Transverse colon (tissue), 4 donors: Measurements from ENCODE around the gene RMI2. TPM values are rescaled to one million over a fixed set of nuclear protein-coding genes. Genes with fewer than 3 reads are reported as not detected.

Source experiments
- DNase-seq: peaks from one replicate; pipeline ENCODE4 v3.0.0-alpha.2; 2019
- H3K27ac ChIP-seq, 4 donors: fragments of 200-600 bp; sonication (generic); 2 replicates each; pipeline ENCODE4 v1.5.1; 2016 to 2018; ENCODE audit warnings: inconsistent platforms in 4 of 4
- H3K27me3 ChIP-seq: fragments of 200-600 bp; sonication (generic); 2 replicates; pipeline ENCODE4 v1.5.1; 2017; ENCODE audit warnings: inconsistent platforms
- H3K36me3 ChIP-seq, 4 donors: fragments of 200-600 bp; sonication (generic); 2 replicates each; pipeline ENCODE4 v1.5.1; 2017 to 2019; ENCODE audit warnings: inconsistent platforms in 4 of 4
- H3K4me1 ChIP-seq, 4 donors: fragments of 200-600 bp; sonication (generic); 2 replicates each; pipeline ENCODE4 v1.5.1; 2017 to 2020; ENCODE audit warnings: inconsistent platforms in 4 of 4
- H3K4me3 ChIP-seq, 4 donors: fragments of 200-600 bp; sonication (generic); 1 replicate in 1 of 4; 2 replicates in 3 of 4; pipeline versions ENCODE4 v1.5.1 to v1.6.1; 2017 to 2019; ENCODE audit warnings: inconsistent platforms in 4 of 4
- H3K9me3 ChIP-seq, 2 donors: fragments of 200-600 bp; sonication (generic); 2 replicates each; pipeline ENCODE4 v1.5.1; 2017 to 2019; ENCODE audit warnings: inconsistent platforms in 2 of 2
- CTCF ChIP-seq, 5 experiments: fragments of 200-600 bp in 3 of 5; fragments of 450-650 bp in 2 of 5; sonication (generic) in 3 of 5; IDR thresholded peaks; 1 replicate in 2 of 5; 2 replicates in 3 of 5; pipeline ENCODE4 v1.5.1; 2016 to 2017; ENCODE audit warnings: antibody characterized with exemption in 5 of 5, inconsistent platforms in 3 of 5, mild to moderate bottlenecking in 2 of 5, moderate library complexity in 1 of 5
- EP300 ChIP-seq: sonication (generic); formaldehyde crosslinking; IDR thresholded peaks from one replicate; pipeline ENCODE4 v1.6.1; 2017; ENCODE audit warnings: antibody characterized with exemption, low read depth
- POLR2A ChIP-seq: fragments of 450-650 bp; IDR thresholded peaks from one replicate; pipeline ENCODE4 v1.6.1; 2016; ENCODE audit warnings: antibody characterized with exemption, mild to moderate bottlenecking, moderate library complexity
- POLR2AphosphoS5 ChIP-seq, 3 donors: sonication (generic); formaldehyde crosslinking; IDR thresholded peaks; one replicate each; pipeline ENCODE4 v1.6.1; 2016; ENCODE audit warnings: antibody characterized with exemption in 3 of 3
- WGBS, 2 donors: methylation state at CpG; one replicate each; pipeline ENCODE4 v1.1.5; 2018; ENCODE audit warnings: low coverage in 1 of 2; 5-methylcytosine and 5-hydroxymethylcytosine counted together
- in situ Hi-C, 4 donors: fragments of 200-750 bp; cut with MboI; loops; one replicate each; pipeline versions ENCODE4 v1.15.0 to v1.15.1; 2017; ENCODE audit warnings: low sequenced_read_pairs in 3 of 4, low pct_ligation_motif_present in 1 of 4, low pct_unique_long_range_greater_than_20kb in 1 of 4
- intact Hi-C: fragments of 100-400 bp; cut with DNase I; formaldehyde crosslinking; loops from one replicate; pipeline ENCODE4 v1.15.1; 2023; ENCODE audit warnings: low total_unique reads
- small RNA-seq, 4 donors: library from RNA; depleted of rRNA; stranded (forward); fragments of <200 nt; gene quantifications; one replicate each; pipeline ENCODE3, GENCODE V24; 2016
- total RNA-seq, 4 donors: library from RNA; depleted of rRNA; stranded (reverse); fragments of >200 nt; gene quantifications; one replicate each; pipeline ENCODE4 v1.1.0, GENCODE V29; 2016

RMI2 gene
- total RNA-seq, 4 donors from 2014 or later, result 2.3 to 2.9 TPM; not detected in 2

DNA sequence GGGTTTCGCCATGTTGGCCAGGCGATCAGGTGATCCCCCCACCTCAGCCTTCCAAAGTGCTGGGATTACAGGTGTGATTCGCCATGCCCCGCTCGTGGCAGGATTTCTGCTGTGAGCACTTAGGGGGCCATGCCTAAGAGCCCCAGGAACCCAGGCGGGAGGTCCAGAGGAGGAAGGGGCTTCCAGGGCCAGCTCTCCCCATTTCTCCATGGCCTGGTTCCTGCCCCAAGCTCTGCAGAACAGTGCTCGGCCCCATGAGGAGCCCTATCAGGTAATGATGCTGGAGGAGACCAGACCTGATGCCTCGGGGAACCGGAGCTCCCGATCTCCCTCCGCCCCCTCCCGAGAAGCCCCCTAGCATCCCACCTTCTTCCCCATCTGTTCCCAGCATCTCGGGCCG, 53.6 kb downstream of the RMI2 start:
- intact Hi-C loops, result loop anchor here (5.0 to 10.0 kb wide), 3 partner anchors 318 to 668 kb away; partner anchors contain the start of gene TNFRSF17
- WGBS, 2 donors, result 90 to 91% methylated on average over 2 to 14 of the region's 14 CpGs
- Histone ChIP-seq H3K4me3 (no peak overlapping the region), H3K27me3 (no peaks in the 10 kb centered on the region), H3K27ac (no peak overlapping the region), H3K9me3 (no peaks in the 10 kb centered on the region), H3K4me1 (no peaks in the 10 kb centered on the region), H3K36me3 (no peaks in the 10 kb centered on the region)
- TF ChIP-seq POLR2A (no peak), CTCF (IDR thresholded peaks at IDR 0.05) (no peak), EP300 (no peak), POLR2AphosphoS5 (IDR thresholded peaks at IDR 0.05) (no peak)
- in situ Hi-C loops, result loop anchor here in 3 of 4 donors (10.0 to 25.0 kb wide), 4 partner anchors 126 to 663 kb away; a partner anchor contains a TSS
- no peak for DNase-seq

DNA sequence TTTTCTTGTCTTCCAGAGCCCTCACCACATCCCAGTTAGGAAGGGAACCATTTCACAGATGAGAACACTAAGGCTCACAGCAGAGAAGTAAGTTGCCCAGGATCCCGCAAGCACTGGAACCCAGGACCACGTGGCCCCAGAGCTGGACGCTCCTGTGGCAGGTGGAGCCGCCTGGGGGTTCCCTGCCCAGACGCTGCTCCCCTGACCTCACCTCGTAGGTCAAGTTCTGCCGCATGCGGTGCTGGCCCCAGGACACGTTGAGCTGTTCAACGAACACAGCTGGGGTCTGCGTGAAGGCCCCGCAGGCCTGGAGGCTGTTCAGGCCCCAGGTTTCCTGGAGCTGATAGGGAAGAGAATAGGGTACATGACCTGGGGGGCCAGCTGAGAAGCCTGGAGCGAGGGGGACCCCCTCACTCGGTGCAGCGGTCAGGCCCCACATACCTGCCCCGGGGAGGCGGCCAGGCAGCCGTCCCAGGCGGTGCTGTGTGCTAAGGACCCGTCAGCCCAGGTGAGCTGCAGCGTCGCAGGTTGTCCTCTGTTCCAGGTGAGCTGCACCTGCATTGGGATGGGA, 54.1 kb downstream of the RMI2 start:
- WGBS, 2 donors, result 92% methylated on average over 21 of the region's 22 CpGs; no CpG with 5 or more reads in 1 of the 2 donors
- no peak overlapping the region for H3K4me3 ChIP-seq
- intact Hi-C loops (loop anchor here (5.0 to 10.0 kb wide), 3 partner anchors 318 to 668 kb away; partner anchors contain the start of gene TNFRSF17), in situ Hi-C loops (loop anchor here in 3 of 4 donors (10.0 to 25.0 kb wide), 4 partner anchors 125 to 663 kb away; a partner anchor contains a TSS)
- no peaks in the 10 kb centered on the region for H3K36me3 ChIP-seq
- no peak overlapping the region for H3K27ac ChIP-seq
- no peaks in the 10 kb centered on the region for H3K4me1 ChIP-seq
- H3K27me3 ChIP-seq, result no peaks in the 10 kb centered on the region
- no peaks in the 10 kb centered on the region for H3K9me3 ChIP-seq
- no peak for DNase-seq
- TF ChIP-seq CTCF (IDR thresholded peaks at IDR 0.05) (no peak), POLR2AphosphoS5 (IDR thresholded peaks at IDR 0.05) (no peak), POLR2A (no peak), EP300 (no peak)

- in situ Hi-C loops, result loop anchor here in 3 of 4 donors (10.0 to 25.0 kb wide), 5 partner anchors 125 to 415 kb away; a partner anchor contains a TSS
- Histone ChIP-seq H3K4me3 (no peak overlapping the region), H3K27ac (no peak overlapping the region), H3K27me3 (no peaks in the 10 kb centered on the region), H3K36me3 (no peaks in the 10 kb centered on the region), H3K9me3 (no peaks in the 10 kb centered on the region), H3K4me1 (no peaks in the 10 kb centered on the region)
- WGBS, 2 donors, result 92 to 94% methylated on average over 7 of the region's 7 CpGs
- TF ChIP-seq CTCF (IDR thresholded peaks at IDR 0.05), result no peak
- TF ChIP-seq EP300, result no peak
- TF ChIP-seq POLR2A, result no peak
- TF ChIP-seq POLR2AphosphoS5 (IDR thresholded peaks at IDR 0.05), result no peak
- DNase-seq, result no peak
- intact Hi-C loops, result no loop called here
Measured at GRCh38 chr16:11400076-11400475, 54.8 kb downstream of the RMI2 start.

Small RNA genes within 50 kb of the gene (small RNA-seq; reads per million reads assigned to genes)
- 0 reads per million in 4 donors for gene AC099489.2
- 0 reads per million in 4 donors for gene MIR548H2
- gene RF00019, result 0 reads per million in 4 donors

Other genes with a start within 250 kb of the RMI2 start
- gene SOCS1, start 89.3 kb upstream of the RMI2 start, total RNA-seq, result 10 to 100 TPM in 2 of 4 donors, 1 to 10 TPM in 2; 2.2 to 17.6 (median 10.8) TPM
- not detected for gene TNP2, start 76.1 kb upstream of the RMI2 start, total RNA-seq
- not detected for gene PRM3, start 71.8 kb upstream of the RMI2 start, total RNA-seq
- not detected for gene PRM2, start 69.0 kb upstream of the RMI2 start, total RNA-seq
- gene PRM1, start 64.1 kb upstream of the RMI2 start, total RNA-seq, result not detected
- gene LITAF, start 241.5 kb downstream of the RMI2 start, total RNA-seq, result 100 to 1,000 TPM in 2 of 4 donors, 10 to 100 TPM in 2; 32.8 to 193 (median 101) TPM